ENCODE results near the gene DGKG.

The DGKG gene

DNA sequence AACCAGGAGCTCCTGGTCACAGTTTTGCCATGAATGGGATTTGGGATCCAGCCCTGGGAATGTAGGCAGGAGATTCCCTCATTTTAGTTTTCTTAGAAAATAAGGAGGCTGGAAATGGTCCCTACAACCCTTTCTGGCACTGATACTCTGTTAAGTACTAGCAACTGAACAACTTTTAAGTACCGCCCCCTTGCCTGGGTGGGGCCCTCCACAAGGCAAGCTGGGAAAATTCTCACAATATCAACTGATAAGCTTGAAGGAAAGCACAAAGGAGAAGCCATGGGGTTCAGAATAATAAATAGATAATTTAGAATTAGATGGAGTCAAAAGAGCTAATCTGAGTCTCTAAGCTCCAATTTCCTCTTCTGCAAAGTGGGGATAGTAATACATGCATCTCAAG, 4.2 kb upstream of the DGKG start:
- DNase-seq: no peak

DNA sequence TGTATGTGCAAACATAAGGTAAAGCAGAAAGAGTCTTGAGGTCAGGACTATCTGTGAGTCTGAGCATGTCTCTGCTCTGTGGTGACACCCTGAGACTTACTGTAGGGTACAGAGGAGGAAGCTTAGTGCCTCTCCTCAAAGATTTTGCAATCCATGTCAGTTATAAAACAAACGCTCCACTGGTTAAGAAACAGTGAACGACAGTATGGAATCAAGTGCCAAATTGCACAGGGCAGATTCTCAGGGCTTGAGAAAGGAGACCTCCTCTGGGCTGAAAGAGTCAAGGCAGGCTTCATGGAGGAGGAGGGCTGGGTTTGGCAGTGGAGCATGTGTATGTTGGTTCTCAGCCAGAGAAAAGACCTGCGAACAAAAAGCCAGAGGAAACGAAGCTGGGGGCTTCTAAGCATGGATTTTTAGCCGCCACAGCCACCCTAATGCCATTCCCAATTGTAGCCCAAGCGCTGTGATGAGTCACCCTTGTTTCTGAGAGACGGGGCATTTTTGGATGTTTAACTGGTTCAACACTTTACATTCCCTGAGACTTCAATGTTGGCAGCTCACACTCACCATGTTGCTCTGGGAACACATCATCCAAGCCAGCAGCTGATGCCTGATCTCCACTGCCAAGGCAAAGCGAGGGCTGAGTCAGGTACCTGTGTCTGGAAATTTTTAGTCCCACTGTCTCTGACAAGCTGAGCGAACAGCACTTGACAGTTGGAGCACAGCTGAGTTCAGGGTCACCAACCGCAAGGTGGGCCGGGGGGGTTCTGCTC, 3.4 kb upstream of the DGKG start:
- no peak for DNase-seq

DNA sequence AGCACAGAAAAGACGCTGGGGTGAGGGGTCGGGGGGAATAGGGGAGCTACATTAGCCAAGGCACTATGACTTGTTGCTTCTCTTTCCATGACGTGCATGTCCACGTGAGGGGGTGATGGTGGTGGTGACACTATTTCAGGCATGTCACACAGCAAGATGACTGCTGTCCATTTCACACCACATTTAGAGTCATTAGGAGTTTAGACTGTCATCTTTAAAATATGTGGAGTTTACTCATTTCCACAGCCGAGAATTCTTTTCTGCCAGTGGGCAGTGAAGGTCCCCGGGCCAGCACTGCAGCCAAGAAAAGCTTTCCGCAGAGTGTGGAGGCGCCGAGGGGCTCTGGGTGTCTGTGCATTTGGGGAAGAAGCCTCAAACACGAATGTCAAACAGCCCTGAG, 954 bp upstream of the DGKG start:
- DNase-seq: no peak

DNA sequence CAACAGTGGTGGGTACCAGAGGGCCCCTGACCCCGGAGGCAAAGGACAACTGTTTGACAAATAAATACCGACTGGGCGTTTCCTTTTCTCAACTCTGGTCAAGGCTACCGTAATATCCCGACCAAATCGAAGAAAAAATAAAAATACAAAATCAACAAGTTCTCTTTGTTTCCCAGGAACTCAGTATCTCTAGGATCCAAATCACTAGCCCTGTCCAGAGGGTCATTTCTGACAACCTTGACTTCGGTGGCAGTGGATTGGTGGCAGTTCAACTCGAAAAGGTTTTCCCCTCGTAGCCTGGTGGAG, 456 bp upstream of the DGKG start:
- no peak for DNase-seq

DNA sequence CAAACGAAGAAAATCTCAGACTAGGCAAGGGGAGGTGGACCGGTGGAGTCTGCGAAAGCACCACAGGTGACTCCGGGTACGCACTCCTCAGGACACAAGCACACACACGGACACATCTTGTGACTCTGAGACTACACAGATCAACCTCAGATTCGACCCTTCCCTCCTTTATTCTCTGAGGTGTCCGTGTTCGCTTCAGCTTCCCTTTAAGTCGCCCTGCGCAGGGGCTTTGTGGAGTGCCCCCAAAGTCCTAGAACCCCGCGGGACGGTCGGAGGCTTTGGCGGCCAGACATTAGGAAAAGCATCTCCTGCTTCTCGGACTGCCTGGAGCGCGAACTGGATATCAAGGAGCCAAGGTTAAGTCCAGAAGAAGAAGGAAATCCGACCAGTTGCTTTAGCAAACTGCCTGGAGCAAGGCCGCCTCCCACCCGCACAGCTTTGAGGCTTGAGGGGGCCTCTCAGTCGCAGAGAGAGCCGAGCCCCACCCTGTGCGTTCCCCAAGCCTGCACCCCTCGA, 730 bp downstream of the DGKG start:
- DNase-seq: no peak

DNA sequence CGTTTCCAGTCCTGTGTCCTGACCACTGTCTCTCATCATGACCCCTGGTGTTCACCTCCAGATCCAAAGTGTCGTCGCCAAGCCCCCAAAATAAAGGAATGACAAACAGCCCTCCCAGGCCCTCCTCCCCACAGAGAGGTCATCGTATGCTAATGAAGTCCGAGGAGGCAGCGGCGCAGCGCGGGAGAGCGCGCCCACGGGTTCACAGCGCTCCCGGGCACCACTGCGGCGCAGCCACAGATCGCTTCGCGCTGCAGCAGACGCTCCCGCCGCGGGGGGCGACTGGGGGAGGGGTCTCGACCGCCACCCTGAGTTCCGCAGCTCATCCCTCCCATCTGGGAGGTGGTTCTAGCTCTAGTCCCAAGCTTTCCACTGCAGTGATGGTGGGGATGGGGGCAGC, 1.3 kb downstream of the DGKG start:
- DNase-seq: no peak

DNA sequence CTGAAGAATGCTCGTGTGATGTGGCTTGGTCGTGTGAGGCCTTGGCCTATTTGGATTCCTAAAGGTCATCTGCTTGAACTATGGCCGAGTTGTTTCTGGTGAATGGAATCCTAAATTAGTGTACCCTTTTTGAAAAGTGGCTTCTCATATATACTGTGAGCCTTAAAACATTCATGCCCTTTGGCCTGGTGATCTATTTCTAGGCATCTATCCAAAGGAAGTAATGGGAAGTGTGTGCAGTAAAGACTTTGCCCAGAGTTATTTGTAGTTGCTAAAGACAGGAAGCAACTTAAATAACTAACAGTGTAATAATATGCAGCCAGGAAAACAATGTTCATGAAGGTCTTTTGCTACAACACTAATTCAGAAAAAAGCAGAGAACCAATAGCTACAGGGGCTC, 3.0 kb downstream of the DGKG start:
- DNase-seq: no peak

DNA sequence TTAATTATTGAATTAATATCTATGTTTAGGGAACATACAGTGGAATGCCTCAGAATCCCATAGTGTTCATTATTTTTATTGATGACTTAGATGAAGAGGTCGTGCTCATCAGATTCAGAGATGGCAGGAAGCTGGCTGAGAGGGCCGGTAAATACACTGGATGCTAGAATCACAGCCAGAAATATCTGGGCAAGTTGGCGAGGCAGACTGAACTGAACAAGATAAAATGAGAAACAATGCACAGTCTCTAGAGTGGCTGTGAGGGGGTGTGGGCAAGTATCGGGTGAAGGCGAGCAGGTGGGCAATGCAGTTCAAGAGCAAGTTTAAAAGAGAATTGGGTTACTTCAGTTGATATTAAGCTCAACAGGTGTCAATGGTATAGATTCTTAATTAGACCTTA, 5.9 kb downstream of the DGKG start:
- no peak for DNase-seq

DNA sequence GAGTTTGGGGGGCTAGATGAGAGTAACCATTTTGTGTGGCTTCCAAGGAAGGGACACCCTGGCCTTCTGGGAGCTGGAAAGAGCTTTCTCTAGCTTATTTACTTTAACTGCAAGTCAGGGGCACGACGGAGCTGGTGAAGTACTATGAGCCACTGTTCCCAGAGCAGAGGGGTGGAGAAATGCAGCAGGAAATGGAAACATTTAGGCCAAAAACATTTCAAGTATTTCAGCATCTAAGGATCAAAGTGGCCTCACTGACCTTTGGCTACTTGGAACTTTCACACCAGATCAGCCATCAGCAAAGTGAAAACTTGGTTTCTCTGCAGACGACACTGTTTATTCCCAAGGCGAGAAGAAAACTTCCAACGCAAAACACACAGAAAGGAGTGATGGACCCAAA, 7.9 kb downstream of the DGKG start:
- no peak for DNase-seq

DNA sequence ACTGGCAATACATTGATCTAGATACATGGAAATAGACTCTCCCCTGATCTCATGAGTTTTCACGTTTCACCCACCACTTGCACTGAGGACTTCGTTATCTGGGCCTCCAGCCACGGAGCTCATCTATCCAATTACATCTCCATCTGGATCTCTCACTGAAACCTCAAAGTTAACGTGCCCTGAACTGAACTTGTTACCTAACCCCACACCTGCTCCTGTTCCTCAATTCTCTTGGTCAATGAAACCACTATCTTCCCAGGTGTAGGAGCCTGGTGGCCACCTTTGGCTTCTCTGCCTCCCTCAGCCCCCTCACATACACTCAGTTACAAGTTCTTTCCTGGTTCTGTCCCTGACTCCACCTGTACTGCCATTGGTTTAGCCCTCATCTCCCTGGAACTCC, 9.7 kb downstream of the DGKG start:
- DNase-seq: no peak

DNA sequence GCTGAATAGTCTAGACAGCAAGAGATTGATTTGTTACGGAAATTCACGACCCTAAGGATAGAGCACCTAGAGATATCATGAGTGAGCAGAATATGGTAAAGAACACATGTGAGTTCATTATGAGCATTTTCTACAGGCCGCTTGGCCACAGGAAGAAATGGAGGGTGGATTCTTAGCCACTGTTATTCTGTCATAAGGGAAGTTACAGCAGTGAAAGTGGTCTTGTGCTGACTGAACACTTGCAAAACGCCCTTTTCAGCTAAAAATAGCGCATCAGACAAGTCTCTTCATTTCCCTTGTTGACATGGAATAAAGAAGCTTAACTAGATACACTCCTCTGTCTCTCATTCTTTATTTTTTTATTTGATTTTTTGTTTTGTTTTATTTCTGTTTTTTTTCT, 19.8 kb downstream of the DGKG start:
- DNase-seq: no peak

DNA sequence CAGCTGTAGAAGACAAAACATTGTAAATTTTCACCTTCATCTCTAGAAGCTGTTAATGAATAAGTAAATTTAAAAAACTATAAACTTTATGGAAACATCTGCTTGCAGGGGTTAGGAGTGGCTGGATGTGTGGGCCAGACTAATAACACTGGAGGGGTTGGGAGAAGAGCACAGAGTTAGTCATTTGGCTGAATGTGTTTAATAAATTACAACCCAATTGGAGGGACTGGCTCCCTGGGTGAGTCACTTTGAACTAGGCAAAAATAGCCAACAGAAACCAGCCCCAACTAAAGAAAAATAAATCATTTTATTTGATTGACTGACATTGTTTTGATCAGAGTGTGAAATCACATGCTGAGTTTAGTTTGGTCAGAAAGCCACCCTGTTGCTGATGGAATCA, 21.8 kb downstream of the DGKG start:
- DNase-seq: no peak

DNA sequence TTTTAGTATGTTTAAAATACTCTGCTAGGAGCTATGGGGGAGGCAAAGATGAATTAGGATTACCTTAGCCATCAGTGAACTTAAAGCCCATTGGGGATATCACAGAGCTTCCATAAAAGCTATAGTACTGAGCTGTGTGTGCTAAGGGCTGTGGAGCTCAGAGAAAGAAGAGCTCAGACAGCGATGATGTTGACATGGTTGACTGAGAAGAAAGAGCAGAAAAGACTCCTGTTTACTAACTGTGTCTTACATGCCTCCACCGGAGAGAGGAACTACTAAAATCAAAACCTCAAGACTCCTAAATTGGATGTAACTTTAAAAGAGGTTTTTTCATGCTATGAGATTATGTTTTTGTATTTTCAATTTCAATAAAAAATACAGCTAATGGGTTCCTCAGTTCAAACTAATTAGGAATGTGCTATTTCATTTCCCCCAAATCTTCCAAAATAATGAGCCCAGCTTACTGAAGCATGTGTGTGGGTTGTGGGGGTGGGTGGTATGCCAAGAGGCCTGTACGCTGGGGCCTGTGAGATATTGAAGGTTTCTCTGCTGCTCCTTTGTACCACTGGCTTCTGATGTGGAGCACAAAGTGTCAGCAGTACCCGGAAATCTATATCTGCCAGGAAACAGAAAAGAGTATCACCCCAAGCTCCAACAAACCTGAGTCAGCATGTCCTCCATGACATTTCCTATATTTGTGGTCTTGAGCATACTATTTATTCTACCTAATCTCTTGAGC, 22.7 kb downstream of the DGKG start:
- DNase-seq: no peak

DNA sequence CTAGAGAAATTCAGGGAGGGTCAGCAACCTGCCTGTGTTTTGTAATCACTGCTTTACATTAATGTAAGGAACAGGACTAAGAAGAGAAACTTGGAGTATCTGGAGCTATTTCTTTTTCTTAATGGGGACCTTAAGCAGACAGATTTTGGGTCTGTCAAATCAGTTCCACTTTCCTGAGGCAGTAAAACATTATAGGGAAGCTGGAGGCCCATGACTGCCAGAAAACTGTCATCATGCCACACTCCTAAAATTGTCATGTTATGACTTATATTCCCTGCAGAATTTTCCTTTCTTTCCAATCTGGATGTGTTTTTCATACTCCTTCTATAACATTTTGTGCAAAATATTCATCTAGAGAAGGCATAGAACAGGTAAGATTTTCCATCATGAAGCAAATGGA, 28.8 kb downstream of the DGKG start:
- no peak for DNase-seq

DNA sequence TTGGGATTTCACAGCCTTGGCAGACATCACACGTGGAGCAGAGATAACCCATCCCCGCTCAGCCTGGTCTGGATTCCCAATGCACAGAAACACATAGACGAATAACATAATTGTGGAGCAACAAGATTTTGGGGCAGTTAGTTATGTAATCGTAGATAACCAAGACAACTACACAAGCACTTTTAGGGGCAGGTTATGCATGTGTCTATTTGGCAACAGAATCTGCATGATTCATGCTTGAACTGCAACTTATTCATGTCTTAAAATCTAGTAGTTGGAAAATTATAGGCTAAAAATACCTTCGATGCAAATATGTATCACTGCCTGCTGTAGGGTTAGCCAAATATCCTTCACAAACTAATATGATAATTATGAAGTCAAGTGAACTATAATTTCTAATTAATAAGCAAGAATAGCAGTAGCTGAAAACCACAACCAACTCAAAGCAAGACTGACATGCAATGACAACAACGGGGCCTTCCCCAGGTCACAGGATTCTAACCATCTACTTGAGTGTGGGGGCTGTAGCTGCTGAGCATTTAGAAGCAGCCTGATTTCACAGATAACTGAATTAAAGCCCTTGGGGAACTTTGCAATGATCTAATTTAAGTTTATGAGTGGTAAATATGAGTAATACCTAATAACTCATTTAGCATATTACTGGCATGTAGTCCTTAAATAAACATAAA, 31.1 kb downstream of the DGKG start:
- DNase-seq: peak; percentile 13

DNA sequence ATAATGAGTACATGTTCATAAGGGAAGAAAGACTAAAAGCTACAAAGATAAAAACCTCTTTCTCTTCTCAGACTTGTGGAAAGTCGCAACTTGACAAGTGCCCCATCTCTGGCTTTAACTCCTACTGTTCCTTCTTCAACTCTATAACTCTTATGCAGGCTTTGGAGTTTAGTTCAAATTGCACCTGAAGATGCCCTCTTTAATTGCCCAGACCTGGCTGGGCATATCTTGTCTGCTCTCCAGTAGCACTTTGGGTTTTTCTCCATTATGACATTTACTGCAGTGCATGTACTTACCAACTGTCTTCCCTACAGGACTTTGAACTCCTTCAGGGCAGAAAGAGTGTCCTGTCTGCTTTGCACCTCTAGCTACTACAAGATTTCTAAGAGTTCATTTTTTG, 32.4 kb downstream of the DGKG start:
- no peak for DNase-seq

DNA sequence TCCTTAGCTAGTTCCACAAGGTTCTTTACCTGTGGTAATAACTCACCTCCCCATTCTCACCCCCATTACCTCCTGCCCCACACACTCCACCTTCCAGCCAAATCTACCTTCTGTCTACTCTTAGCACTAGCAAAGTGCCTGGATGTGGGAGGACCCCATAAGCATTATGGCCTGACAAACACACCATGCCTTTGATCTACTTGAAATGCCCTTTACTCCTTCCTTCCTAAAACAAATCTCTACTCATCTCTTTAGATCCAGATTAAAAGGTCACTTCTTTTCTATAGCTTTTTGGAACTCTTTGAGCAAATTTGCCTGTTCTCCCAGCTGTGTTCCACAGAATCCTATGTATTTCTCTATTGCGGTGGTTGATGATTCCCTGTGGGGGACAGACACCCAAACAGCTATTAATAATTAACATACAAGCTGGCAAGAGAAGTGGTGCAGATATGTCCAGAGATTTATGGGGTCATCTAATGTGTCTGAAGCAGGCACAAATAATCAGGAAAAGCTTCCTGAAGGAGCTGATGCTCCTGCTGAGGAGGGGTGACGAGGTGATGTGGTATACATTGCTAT, 34.0 kb downstream of the DGKG start:
- no peak for DNase-seq

DNA sequence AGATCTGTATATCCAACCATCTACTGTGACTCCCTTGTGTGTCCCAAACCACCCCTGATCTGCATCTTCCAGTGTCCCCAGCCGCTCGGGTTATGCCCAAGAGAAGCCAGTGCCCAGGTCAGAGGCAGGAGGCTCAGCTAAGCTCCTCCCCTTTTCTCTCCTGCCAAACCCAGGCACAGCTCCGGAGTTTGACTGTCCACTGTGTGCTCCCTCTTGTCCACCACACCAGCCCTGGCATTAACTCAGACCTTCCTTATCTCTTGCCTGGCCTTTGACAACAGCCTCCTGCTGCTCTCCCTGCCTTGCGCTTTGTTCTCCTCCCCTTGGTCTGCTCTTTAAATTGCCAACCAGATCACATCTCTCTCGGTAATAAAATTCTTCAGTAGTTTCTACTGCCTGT, 39.3 kb downstream of the DGKG start:
- DNase-seq: no peak

DNA sequence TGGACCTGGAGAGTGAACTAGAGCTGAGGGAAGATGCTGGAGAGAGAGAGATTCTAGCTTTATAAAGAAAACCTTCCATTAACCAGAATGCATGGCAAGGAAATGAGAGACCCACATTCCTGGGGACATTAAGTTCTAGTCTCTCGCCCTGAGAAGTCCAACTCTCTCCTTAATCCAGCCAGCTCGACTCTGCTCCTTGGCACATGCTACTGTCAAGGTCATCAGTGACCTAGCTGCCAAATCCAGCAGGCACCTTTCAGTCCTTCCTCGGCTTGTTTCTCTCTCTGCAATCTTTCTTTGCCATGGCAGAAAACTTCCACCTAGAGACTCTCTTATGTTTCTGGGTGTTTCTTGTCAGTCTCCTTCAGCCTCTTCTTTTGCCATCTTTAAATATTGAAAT, 40.3 kb downstream of the DGKG start:
- DNase-seq: no peak

DNA sequence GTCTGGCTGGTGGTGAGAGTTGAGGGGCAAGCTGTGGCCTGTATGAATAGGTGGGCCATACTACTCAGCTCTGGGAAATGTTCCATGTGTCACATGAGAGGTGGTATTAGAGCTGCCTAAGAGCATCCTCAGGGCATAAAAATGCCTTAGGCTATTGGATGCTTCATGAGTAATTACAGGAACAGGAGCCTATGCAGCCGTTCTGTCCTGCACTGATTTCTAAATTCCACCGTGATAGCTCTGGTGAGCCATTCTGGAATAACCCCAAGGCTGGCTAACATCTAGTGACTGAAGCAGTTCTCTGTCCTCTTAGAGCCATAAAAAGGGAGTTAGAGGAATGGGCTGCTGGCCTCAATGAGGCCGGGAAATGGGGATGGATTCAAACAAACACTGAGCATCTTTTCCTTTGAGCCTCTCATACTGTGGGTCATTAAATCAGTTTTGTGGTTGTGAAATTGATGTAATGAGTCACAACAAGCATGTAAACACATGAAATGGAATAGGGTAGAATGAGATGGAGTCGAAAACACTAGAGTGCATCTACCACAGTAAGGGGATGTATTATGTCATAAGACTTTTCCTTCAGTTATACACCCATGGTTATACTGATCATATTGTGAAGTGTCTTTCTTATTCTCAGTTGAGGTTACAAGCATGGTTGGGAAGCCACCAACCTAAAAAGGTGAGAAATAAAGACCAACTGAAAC, 41.0 kb downstream of the DGKG start:
- DNase-seq: no peak

DNA sequence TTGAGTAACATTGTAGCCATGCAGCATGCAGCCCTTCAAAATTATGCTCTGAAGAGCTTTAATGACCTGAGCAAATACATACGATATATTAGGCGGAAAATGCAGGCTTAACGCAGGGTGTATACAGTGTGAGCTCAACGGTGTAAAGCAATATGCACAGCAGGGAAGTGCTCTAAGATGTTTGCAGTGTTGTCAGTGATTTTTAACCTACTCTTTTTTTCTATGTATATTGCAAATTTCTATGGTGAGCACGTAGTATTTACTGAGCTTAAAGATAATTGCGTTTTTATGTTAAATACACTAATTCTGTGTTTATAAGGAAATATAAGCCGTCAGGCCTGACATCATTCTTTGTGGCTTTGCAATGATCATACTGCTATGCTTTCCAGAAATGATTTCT, 42.1 kb downstream of the DGKG start:
- no peak for DNase-seq

DNA sequence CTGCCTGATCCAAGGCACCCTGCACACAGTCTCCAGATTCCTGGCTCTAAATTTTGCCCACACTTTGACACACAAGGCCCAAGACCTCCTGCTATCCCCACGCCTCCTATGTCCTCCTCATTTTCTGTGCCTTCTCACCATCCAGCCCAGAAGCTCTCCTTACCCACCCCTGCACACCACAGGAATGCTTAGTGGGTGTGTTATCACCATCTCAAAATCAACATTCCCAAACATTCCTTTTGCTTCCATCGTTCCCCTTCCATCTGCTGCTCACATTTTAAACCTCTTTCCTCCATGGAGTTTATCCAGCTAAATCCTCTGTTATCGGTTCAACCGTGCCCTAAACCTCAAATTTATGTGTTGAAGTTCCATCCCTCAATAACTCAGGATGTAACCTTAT, 43.9 kb downstream of the DGKG start:
- DNase-seq: no peak

DNA sequence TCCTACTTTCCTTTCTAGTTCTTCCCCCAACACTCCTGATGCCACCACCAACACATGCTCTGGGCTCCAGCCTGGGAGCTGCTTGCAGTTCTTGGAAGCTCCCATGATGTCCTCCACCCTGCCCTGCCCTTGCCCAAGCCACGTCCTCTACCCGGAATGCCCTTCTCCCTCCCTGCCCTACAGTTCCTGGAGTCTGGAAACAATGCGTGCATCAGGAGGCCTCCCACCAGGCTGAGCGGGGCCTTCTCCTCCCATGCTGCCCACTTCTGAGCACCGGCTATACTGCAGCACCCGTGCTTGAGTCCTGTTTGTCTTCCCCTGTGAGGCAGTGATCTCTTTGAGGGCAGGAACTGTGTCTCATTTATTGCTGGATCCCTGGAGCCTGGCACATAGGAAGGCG, 44.6 kb downstream of the DGKG start:
- no peak for DNase-seq

All from stimulated activated CD4-positive, alpha-beta T cell treated with anti-CD3 and anti-CD28 coated beads, Interleukin-1b, Interleukin-23, amount 100 ng/mL, for 48 hours (primary cell).